Right lobe of liver (tissue), 6 donors: ENCODE measurements around the gene PHKG2. TPM values are rescaled to one million over a fixed set of nuclear protein-coding genes. Genes with fewer than 3 reads are reported as not detected.

Experiments used
- ATAC-seq, 4 donors: fragments of 200-7000 bp; cut with Tn5 transposase; one replicate each; pipeline ENCODE4 v1.9.1; 2020; ENCODE audit warnings: mild to moderate bottlenecking in 4 of 4, moderate library complexity in 4 of 4
- DNase-seq, 3 donors: peaks; one replicate each; pipeline ENCODE4 v3.0.0-alpha.2; 2020
- H3K27ac ChIP-seq, 3 donors: fragments of 200-600 bp; one replicate each; pipeline ENCODE4 v1.8.0; 2022
- H3K27me3 ChIP-seq, 2 donors: fragments of 200-600 bp; one replicate each; pipeline ENCODE4 v1.8.0; 2022
- H3K36me3 ChIP-seq, 4 donors: fragments of 200-600 bp; sonication (generic) in 1 of 4; one replicate each; pipeline versions ENCODE4 v1.5.1 to v1.8.0; 2017 to 2022; ENCODE audit warnings: control low read depth in 1 of 4
- H3K4me1 ChIP-seq, 4 donors: fragments of 200-600 bp; sonication (generic) in 1 of 4; one replicate each; pipeline versions ENCODE4 v1.5.1 to v1.8.0; 2017 to 2022; ENCODE audit warnings: control low read depth in 1 of 4
- H3K4me3 ChIP-seq, 3 donors: fragments of 200-600 bp; one replicate each; pipeline ENCODE4 v1.8.0; 2022
- H3K9me3 ChIP-seq, 4 donors: fragments of 200-600 bp; sonication (generic) in 1 of 4; one replicate each; pipeline versions ENCODE4 v1.5.1 to v1.8.0; 2017 to 2022; ENCODE audit warnings: control low read depth in 1 of 4
- POLR2A ChIP-seq: fragments of 450-650 bp; IDR thresholded peaks from one replicate; pipeline ENCODE4 v1.6.1; 2017; ENCODE audit warnings: antibody characterized with exemption, mild to moderate bottlenecking
- whole genome bisulfite sequencing: methylation state at CpG from one replicate; pipeline ENCODE4 v1.1.6; 2018; ENCODE audit warnings: low coverage, low lambda C conversion rate; ENCODE audit not compliant: insufficient coverage; ENCODE audit errors: missing lambda C conversion rate; 5-methylcytosine and 5-hydroxymethylcytosine counted together
- intact Hi-C, 2 donors: fragments of 100-400 bp; cut with DNase I; formaldehyde crosslinking; loops; one replicate each; pipeline versions ENCODE4 v1.11.2 to v1.14.1; 2022
- total RNA-seq, 6 experiments: library from RNA; depleted of rRNA in 2 of 6; stranded (reverse); fragments of >200 nt in 2 of 6; fragmentation: NEBNext Ultra II Directional in 3 of 6; extraction: Animal tissue kit (Norgen Biotek cat#: 25700) in 3 of 6; gene quantifications; one replicate each; pipeline versions ENCODE4 v1.1.0 to v1.2.4, GENCODE V29; 2016 to 2023
- TF ChIP-seq, protein P1 (sequence below), 4 donors: fragments of 200-600 bp in 3 of 4; fragments of 450-650 bp in 1 of 4; IDR thresholded peaks; one replicate each; pipeline versions ENCODE4 v1.5.1 to v1.8.0; 2016 to 2022; ENCODE audit warnings: antibody characterized with exemption in 4 of 4, mild to moderate bottlenecking in 2 of 4
- donor health status: DM: no; HTN: yes; CAD: no.
- donor health status: DM: no; HTN: no; CAD: no.
- donor health status: DM: no; HTN: no; CAD: no.
- donor health status: DM: no; HTN: yes; CAD: no.
- donor health status: DM: no; HTN: yes; CAD: no.

PHKG2 gene
- total RNA-seq, 6 experiments from 2014 or later: 17.1 to 22.1 (median 18.4) TPM

GRCh38 chr16:30744183-30744582, 4.0 kb upstream of the PHKG2 start:
- TF ChIP-seq POLR2A: no peak
- TF ChIP-seq, protein P1, sequence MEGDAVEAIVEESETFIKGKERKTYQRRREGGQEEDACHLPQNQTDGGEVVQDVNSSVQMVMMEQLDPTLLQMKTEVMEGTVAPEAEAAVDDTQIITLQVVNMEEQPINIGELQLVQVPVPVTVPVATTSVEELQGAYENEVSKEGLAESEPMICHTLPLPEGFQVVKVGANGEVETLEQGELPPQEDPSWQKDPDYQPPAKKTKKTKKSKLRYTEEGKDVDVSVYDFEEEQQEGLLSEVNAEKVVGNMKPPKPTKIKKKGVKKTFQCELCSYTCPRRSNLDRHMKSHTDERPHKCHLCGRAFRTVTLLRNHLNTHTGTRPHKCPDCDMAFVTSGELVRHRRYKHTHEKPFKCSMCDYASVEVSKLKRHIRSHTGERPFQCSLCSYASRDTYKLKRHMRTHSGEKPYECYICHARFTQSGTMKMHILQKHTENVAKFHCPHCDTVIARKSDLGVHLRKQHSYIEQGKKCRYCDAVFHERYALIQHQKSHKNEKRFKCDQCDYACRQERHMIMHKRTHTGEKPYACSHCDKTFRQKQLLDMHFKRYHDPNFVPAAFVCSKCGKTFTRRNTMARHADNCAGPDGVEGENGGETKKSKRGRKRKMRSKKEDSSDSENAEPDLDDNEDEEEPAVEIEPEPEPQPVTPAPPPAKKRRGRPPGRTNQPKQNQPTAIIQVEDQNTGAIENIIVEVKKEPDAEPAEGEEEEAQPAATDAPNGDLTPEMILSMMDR (IDR thresholded peaks at IDR 0.05): no peak
- Histone ChIP-seq H3K9me3 (no peaks in the 10 kb centered on the region), H3K36me3 (peaks cover 0 to 5% (median 4%) of the 10 kb centered on the region in 4 donors), H3K27ac (peak overlapping the region in 2 of 3 donors; percentile 29 to 33), H3K27me3 (no peaks in the 10 kb centered on the region), H3K4me1 (peaks cover 0 to 38% (median 15%) of the 10 kb centered on the region in 4 donors), H3K4me3 (no peak overlapping the region)
- DNase-seq (no peak), ATAC-seq (no peak)
- 50% methylated on average over 1 of the region's 2 CpGs for whole genome bisulfite sequencing
- intact Hi-C loops: no loop called here

- 27% methylated on average over 2 of the region's 2 CpGs for WGBS
- TF ChIP-seq POLR2A: no peak
- TF ChIP-seq, protein P1 (IDR thresholded peaks at IDR 0.05): no peak
Measured at GRCh38 chr16:30745082-30745481, 3.1 kb upstream of the PHKG2 start.

DNA sequence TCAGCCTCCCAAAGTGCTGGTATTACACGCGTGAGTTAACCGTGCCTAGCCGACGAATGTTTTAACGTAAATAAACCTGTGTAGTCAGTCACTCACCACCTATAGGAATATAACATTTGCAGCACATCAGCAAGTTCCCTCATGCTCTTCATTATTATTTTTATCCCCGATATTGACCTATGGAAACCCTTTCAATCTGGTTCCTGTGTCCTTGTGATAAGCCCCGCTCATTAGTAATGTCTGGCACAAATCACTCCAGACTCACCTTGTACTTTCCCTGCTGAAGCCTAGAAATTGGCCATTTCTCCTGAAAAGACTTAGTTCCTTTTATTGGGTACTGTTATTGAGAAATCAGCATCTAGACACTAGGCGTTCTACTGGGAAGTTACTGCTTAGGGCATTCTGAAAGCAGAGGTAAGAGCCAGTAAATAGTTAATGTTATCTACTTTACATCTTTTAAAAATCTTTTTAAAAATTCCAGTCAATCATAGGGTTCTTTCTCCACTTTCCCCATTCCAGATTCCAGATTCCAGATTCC, 1.5 kb upstream of the PHKG2 start:
- Histone ChIP-seq H3K27me3 (no peaks in the 10 kb centered on the region), H3K36me3 (peaks cover 0 to 12% (median 5%) of the 10 kb centered on the region in 4 donors), H3K4me1 (peaks cover 0 to 19% (median 10%) of the 10 kb centered on the region in 4 donors), H3K4me3 (no peak overlapping the region), H3K9me3 (no peaks in the 10 kb centered on the region), H3K27ac (no peak overlapping the region)
- ATAC-seq: no peak
- no peak for DNase-seq
- no peak for TF ChIP-seq POLR2A
- TF ChIP-seq, protein P1 (IDR thresholded peaks at IDR 0.05): no peak
- intact Hi-C loops: no loop called here
- WGBS: 88% methylated on average over 9 of the region's 9 CpGs

More at GRCh38 chr16:30745082-30745481, 3.1 kb upstream of the PHKG2 start:
- Histone ChIP-seq H3K4me1 (peaks cover 0 to 32% (median 15%) of the 10 kb centered on the region in 4 donors), H3K27me3 (no peaks in the 10 kb centered on the region), H3K4me3 (no peak overlapping the region), H3K36me3 (peaks cover 0 to 4% (median 1%) of the 10 kb centered on the region in 4 donors), H3K27ac (peak overlapping the region in 2 of 3 donors; percentile 34 to 39), H3K9me3 (no peaks in the 10 kb centered on the region)
- peak; percentile 32 to 52 (median 40) for ATAC-seq
- DNase-seq: peak in 1 of 3 donors; percentile 56
- intact Hi-C loops: no loop called here

DNA sequence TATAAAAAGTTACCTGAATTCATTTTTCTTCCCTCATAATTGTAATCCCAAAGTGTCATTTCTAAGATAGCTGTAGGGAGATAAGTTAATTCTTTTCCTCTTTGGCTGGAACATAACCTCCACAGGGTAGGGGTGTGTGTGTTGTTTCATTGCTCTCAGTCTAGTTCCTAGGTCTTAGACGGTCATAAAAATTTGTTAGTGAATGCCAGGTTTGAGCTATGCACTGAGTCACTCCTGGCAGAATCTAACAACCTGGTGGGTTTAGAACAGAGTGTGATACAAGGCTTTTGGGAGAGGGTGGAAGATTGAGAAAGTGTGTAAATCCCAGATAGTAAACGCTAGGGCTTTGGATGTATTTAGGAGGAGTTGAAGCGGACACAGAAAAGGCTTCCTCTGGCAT, 894 bp upstream of the PHKG2 start:
- no peaks in the 10 kb centered on the region for H3K27me3 ChIP-seq
- H3K36me3 ChIP-seq: peaks cover 0 to 12% (median 5%) of the 10 kb centered on the region in 4 donors
- DNase-seq (no peak), ATAC-seq (no peak)
- no peak for TF ChIP-seq POLR2A
- TF ChIP-seq, protein P1 (IDR thresholded peaks at IDR 0.05): no peak
- peaks cover 0 to 19% (median 9%) of the 10 kb centered on the region in 4 donors for H3K4me1 ChIP-seq
- H3K4me3 ChIP-seq: peak overlapping the region in 1 of 3 donors; percentile 73
- peak overlapping the region; percentile 61 to 71 (median 68) for H3K27ac ChIP-seq
- intact Hi-C loops: no loop called here
- WGBS: 36% methylated on average over 3 of the region's 3 CpGs
- H3K9me3 ChIP-seq: no peaks in the 10 kb centered on the region
